Stimulated activated CD4-positive, alpha-beta T cell treated with anti-CD3 and anti-CD28 coated beads, TNF-alpha, amount 100 ng/mL, for 48 hours (primary cell): ENCODE measurements around the gene SLC22A23.

Source experiments
- DNase-seq, 3 donors: peaks; one replicate each; pipeline ENCODE4 v3.0.0-alpha.2; 2020; ENCODE audit warnings: low read depth in 3 of 3

Gene SLC22A23

DNA sequence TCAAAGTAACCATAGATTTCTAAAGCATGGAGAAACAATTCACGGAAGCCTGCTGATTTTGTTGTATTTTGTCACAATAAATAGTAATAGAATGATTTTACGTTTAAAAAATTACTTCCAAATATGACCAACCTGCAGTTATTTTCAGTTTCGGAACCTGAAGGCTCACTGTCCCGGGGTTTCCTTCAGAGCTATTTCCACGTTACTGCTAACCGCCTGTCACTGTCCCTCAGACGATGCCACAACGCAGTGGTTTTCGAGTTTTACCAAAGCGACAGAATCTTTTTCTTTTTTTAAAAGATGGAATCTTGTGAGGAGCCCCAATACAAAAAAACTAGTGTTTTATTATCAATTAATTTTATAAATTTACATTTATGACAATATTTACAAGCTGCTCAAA, 157.6 kb downstream of the SLC22A23 start:
- no peak for DNase-seq

- DNase-seq, result no peak
Measured at GRCh38 chr6:3297909-3298308, 158.9 kb downstream of the SLC22A23 start.

DNA sequence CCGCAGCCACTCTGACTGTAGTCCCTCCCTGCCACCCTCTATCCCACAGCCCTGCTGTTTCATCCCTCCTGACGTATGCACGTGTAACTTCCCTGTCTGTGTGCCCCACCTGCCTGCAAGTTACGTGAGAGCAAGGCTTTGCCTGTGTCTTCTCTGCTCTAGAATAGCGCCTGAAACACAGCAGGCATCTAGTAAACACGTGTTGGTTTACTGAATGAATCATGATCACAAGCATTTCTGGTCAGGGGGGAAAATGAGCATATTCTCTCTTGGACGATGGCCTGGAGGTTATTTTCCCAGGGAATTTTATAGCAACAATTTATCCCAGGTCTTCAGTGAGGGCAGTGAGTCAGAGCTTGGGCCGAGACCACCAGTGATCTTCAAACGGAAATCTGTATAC, 159.8 kb downstream of the SLC22A23 start:
- no peak for DNase-seq

- no peak for DNase-seq
Measured at GRCh38 chr6:3296537-3296936, 160.3 kb downstream of the SLC22A23 start.

GRCh38 chr6:3296078-3296477, 160.8 kb downstream of the SLC22A23 start:
- no peak for DNase-seq

GRCh38 chr6:3294921-3295871, 161.7 kb downstream of the SLC22A23 start:
- no peak for DNase-seq

- no peak for DNase-seq
Measured at GRCh38 chr6:3294396-3294795, 162.5 kb downstream of the SLC22A23 start.

- no peak for DNase-seq
Measured at GRCh38 chr6:3293271-3294155, 163.3 kb downstream of the SLC22A23 start.

- no peak for DNase-seq
Measured at GRCh38 chr6:3292431-3293197, 164.2 kb downstream of the SLC22A23 start.

GRCh38 chr6:3291987-3292386, 164.9 kb downstream of the SLC22A23 start:
- DNase-seq, result no peak

DNA sequence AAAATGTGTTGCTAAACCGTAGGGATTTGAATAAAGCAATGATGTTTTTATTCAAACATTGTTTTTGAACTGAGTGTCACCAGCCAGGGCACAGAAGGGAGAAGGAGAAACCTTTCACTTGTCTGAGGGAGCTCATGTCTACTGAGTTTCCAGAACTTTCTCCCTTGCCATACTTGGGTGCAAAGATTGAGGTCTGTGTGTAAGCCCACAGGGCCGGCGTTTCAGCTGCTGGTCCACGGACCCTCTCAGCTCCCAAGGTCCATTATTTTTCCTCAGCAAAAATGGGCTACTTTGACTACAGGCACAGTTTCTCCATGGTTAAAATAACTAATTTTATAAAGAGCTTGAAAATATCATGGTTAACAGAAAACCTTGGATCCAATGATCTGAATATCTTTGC, 165.5 kb downstream of the SLC22A23 start:
- no peak for DNase-seq

GRCh38 chr6:3290931-3291211, 166.0 kb downstream of the SLC22A23 start:
- no peak for DNase-seq

DNA sequence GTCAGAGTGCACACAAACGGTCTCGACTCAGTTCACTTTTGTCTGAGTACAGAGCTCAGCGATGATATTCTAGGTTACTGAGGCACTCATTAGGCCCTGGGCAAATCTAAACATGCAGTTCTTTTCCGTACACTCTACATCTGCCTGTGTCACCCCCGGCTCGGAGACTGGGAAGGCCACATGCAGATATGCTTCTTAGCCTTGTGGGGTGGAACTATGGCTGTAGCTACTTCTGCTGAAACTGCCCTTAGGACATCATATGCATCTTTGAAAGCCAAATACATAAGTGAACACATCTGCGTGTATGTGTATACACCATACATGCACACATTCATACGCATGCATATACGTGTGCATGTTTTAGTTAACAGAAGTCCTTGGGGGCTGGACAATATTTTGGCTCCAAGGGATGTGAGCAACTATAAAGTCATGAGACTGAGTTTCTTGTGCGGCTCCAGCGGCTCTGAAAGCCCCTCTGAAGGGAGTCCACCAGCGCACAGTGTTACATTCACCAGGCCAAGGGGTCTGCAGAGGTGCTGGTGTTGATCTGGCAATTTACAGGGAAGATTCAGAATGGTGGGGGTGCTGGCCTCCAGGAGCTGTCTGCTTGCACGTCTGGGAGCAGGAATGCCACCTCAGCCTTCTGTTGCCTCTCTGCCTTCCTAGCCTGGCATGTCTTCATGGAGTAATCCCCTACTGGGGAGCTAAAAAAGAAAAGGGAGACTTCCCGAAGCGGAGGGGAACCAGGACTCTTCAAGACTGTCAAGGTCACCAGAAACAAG, 166.5 kb downstream of the SLC22A23 start:
- no peak for DNase-seq

DNA sequence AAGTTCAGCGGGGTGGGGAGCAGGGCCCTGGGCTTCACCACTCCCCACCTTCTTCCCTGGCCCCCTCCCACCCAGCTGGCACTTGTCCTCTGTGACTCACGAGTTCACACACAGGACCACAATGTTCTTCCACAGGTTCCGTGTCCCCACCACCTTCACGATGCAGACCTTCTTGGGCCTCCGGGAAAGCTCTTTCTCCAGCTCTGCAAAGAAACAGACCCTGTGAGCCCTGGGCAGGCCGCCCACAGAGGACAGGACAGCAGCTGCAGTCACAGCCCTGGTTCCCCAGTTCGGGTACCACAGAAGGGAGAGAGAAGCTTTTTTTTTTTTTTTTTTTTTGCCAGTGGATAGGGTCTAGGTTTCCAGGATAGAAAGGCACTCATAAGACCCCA, 167.2 kb downstream of the SLC22A23 start:
- DNase-seq, result no peak

DNA sequence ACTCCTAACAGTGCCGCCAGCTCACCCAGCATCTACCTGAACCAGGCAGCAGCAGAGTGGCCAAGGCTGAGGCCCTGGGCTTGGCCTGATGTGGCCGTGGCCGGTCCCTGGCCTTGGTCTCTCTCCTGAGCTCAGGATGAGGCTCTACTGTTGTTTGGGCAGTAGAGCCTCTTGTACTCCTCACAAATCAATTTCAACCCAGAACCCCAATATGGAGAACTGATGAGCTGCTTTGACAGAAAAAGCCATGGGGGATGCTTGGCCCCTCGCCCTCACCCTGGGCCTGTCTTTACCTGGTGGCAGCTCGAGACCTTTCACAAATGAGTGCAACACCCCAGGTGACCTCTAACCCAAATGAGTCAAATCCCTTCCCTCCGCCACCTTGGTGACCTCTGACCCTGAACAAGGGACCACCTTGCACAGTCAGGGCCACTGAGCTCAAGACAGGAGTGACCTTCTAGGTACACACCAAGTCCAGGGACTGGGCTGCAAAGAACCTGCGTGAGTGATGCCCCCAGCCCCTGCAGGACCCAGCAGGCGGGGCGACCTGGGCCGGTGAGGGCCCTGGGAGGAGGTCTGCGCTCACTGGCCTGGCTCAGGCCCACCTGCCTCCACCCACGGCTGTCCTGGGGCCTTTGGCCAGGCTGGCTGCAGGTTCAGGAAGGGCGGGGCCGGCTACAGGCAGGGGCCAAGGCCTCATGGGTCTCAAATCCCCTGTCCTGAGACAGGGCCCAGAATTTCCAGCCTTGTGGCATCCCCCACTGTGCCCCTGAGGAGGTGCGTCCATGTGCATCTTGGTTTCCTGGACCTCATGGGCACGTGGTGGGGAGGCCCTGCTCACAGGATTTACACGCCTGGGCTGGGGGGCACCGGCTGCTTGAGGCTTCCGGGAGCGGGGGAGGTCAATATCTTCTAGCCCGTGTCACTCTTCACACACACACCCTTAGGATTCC, 167.9 kb downstream of the SLC22A23 start:
- no peak for DNase-seq

DNA sequence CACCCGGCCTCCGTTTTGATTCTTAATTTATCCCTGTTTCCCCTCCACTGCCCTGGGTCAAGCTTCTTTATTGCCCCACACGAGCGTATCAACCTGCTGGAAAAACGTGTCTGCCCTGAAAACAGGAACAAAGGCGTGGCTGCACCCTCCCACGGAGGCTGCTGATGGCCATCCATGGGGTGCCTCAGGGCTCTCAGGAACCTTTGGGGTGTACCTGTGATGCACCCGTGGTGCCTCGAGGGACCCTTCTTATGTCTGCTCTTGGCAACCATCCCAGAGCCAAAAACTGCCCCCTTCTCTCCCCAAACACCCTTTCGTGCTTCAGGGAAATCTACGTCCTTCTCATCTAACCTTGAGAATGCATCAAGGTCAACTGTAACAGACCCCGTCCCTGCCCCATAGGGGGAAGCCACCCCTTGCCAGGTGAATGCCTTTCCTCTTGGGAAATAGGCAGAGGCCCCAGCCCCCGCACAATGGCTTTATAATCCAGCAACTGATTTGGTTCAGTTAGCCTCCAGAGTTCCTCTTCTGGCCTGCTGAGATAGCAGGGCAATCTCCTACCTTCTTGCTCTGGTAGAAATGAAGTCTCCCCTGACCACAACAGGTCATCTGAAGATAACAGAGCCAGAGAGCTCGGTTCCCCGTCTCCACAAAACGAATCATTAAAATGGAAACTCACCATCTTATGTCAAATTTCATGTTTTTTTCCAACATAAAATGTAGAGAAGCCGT, 168.7 kb downstream of the SLC22A23 start:
- DNase-seq, result no peak

GRCh38 chr6:3287308-3287707, 169.5 kb downstream of the SLC22A23 start:
- no peak for DNase-seq

DNA sequence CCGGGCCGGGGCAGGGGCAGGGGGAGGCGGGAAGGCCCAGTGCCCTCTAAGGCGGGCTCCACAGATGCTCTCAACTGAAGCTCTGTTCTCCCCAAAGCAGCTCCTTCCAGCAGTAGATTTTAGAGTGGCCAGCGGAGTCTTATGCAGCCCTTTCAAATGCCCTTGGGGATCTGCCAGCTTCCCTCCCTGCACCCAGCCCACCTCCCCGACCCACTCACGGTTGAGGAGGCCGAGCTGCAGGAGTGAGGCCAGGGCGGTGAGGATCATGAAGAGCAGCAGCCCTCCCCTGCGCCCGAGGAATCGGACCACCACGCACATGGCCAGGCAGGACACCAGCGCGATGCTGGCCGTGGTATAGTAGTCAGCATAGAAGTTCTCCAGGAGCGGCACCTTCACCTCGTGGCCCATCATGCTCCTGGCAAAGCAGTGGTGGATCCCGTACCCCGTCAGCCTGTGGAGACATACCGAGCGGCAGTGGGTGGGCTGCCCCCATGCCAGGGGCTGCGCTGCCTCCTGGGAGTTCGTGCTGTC, 170.1 kb downstream of the SLC22A23 start:
- no peak for DNase-seq

GRCh38 chr6:3285732-3286131, 171.1 kb downstream of the SLC22A23 start:
- no peak for DNase-seq
